ENCODE measurements around the gene TTLL11.
A peak's percentile ranks its signal among the peaks of the same experiment; 100 is the strongest.

Gene TTLL11

GRCh38 chr9:121844098-121844497 is 249.0 kb downstream of the TTLL11 start:
- no peak for DNase-seq

GRCh38 chr9:121842612-121842978 is 250.5 kb downstream of the TTLL11 start:
- DNase-seq, result no peak

- no peak for DNase-seq
Measured at GRCh38 chr9:121841771-121842611, 251.1 kb downstream of the TTLL11 start.

GRCh38 chr9:121840838-121841760 is 252.0 kb downstream of the TTLL11 start:
- peak; percentile 2 for DNase-seq

- DNase-seq, result no peak
Measured at GRCh38 chr9:121839726-121840500, 253.2 kb downstream of the TTLL11 start.

- no peak for DNase-seq
Measured at GRCh38 chr9:121838746-121839669, 254.1 kb downstream of the TTLL11 start.

GRCh38 chr9:121837113-121837961 is 255.8 kb downstream of the TTLL11 start:
- no peak for DNase-seq

- no peak for DNase-seq
Measured at GRCh38 chr9:121836366-121836885, 256.7 kb downstream of the TTLL11 start.

- DNase-seq, result no peak
Measured at GRCh38 chr9:121835587-121836365, 257.3 kb downstream of the TTLL11 start.

GRCh38 chr9:121833061-121833460 is 260.0 kb downstream of the TTLL11 start:
- no peak for DNase-seq

GRCh38 chr9:121831869-121832268 is 261.2 kb downstream of the TTLL11 start:
- no peak for DNase-seq

GRCh38 chr9:121830441-121831140 is 262.5 kb downstream of the TTLL11 start:
- no peak for DNase-seq

GRCh38 chr9:121827251-121827967 is 265.7 kb downstream of the TTLL11 start:
- no peak for DNase-seq

- no peak for DNase-seq
Measured at GRCh38 chr9:121826711-121827110, 266.4 kb downstream of the TTLL11 start.

GRCh38 chr9:121825031-121825691 is 267.9 kb downstream of the TTLL11 start:
- DNase-seq, result peak; percentile 83

- no peak for DNase-seq
Measured at GRCh38 chr9:121824651-121825030, 268.5 kb downstream of the TTLL11 start.

- no peak for DNase-seq
Measured at GRCh38 chr9:121823451-121824169, 269.5 kb downstream of the TTLL11 start.
